Measurements from ENCODE around the gene ST14. TPM values are rescaled to one million over a fixed set of nuclear protein-coding genes. Genes with fewer than 3 reads are reported as not detected.

Gene ST14
- total RNA-seq, 3 donors from 2014 or later (not counting 1 experiment from before 2014, with no cell fraction given), result 0.61 to 1.9 (median 1.0) TPM

GRCh38 chr11:130204703-130205095 lies 45.1 kb downstream of the ST14 start:
- H3K27ac ChIP-seq (ENCODE audit: low read length), result no peak overlapping the region
- no peak for DNase-seq
- no peaks in the 10 kb centered on the region for H3K27me3 ChIP-seq (ENCODE audit: control insufficient read depth, insufficient read depth, low read length)
- H3K4me3 ChIP-seq (ENCODE audit: low read length), result no peak overlapping the region
- no peaks in the 10 kb centered on the region for H3K36me3 ChIP-seq (ENCODE audit: control insufficient read depth, insufficient read depth, low read length)
- Mint-ChIP-seq H3K27ac (no peak overlapping the region), H3K9me3 (no peaks in the 10 kb centered on the region), H3K4me3 (no peak overlapping the region), H3K4me1 (peaks cover 0 to 6% of the 10 kb centered on the region in 2 donors), H3K27me3 (ENCODE audit: low read depth in 2 of 2) (peaks cover 0 to 3% of the 10 kb centered on the region in 2 donors), H3K36me3 (no peaks in the 10 kb centered on the region)
- no peak for TF ChIP-seq CTCF (IDR thresholded peaks at IDR 0.05)
- no peak for ATAC-seq
- no peaks in the 10 kb centered on the region for H3K9me3 ChIP-seq (ENCODE audit: control insufficient read depth, insufficient read depth, low read length)
- peaks cover 5% of the 10 kb centered on the region for H3K4me1 ChIP-seq (ENCODE audit: control insufficient read depth, insufficient read depth, low read length)
- WGBS (ENCODE audit: insufficient coverage), result 91% methylated on average over 9 of the region's 11 CpGs
- intact Hi-C loops (cut with micrococcal nuclease), result no loop called here

DNA sequence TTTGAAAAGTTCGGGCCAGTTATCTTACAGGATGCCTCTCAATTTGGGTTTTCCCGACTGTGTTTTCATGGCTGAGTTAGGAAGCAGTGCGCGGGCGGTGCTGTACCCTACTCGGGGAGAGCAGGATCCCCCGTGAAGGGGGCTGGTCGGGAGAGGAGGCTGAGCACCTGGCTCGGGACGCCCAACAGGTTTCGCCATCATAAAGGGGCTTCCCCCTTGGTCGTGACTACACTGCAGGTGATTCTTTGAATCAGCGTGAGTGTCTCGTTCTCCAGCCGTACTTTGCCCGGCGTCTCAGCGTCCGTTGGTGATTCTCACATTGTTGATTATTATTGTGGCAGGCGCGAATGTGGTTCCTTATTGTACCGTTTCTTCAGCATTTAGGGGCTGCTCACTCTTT lies 46.6 kb downstream of the ST14 start:
- Histone ChIP-seq H3K9me3 (ENCODE audit: control insufficient read depth, insufficient read depth, low read length) (no peaks in the 10 kb centered on the region), H3K27me3 (ENCODE audit: control insufficient read depth, insufficient read depth, low read length) (no peaks in the 10 kb centered on the region), H3K36me3 (ENCODE audit: control insufficient read depth, insufficient read depth, low read length) (no peaks in the 10 kb centered on the region), H3K27ac (ENCODE audit: low read length) (no peak overlapping the region), H3K4me1 (ENCODE audit: control insufficient read depth, insufficient read depth, low read length) (peaks cover 5% of the 10 kb centered on the region), H3K4me3 (ENCODE audit: low read length) (no peak overlapping the region)
- no peak for ATAC-seq
- no peaks in the 10 kb centered on the region for H3K9me3 Mint-ChIP-seq
- no peaks in the 10 kb centered on the region for H3K36me3 Mint-ChIP-seq
- DNase-seq, result no peak
- no peak overlapping the region for H3K27ac Mint-ChIP-seq
- peaks cover 0 to 7% of the 10 kb centered on the region in 2 donors for H3K27me3 Mint-ChIP-seq (ENCODE audit: low read depth in 2 of 2)
- intact Hi-C loops (cut with micrococcal nuclease), result no loop called here
- peaks cover 0 to 6% of the 10 kb centered on the region in 2 donors for H3K4me1 Mint-ChIP-seq
- no peak overlapping the region for H3K4me3 Mint-ChIP-seq
- TF ChIP-seq CTCF (IDR thresholded peaks at IDR 0.05), result no peak
- WGBS (ENCODE audit: insufficient coverage), result 86% methylated on average over 22 of the region's 22 CpGs

DNA sequence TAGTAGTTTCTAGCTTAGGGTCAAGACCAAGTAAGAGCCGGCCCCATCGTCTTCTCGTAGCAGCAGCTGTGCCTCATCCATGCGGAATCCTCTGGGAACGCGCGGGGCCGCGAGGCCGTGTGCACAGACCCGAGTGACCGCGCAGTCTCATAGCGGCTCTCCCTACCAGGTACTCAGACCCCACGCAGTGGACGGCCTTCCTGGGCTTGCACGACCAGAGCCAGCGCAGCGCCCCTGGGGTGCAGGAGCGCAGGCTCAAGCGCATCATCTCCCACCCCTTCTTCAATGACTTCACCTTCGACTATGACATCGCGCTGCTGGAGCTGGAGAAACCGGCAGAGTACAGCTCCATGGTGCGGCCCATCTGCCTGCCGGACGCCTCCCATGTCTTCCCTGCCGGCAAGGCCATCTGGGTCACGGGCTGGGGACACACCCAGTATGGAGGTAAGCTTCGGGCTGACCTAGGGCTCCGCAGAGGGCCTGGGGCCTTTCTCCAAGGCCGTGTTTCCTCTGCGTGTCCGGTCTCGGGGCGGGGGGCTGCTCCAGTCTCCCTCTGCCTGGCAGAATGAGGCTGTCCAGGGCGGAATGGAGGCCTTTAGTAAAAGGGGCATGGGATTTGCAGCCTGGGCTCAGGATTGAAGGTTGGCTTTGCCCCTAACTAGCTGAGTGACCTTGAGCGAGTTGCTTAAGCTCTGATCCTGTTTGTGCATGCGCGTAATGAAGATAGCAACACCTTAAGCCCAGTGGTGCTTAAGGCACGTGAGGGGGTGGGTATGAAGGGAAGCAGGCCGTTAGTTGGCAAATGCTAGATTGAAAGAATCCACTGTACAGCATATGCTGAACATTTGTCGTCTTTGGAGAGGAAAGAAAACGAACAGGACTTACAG lies 48.9 kb downstream of the ST14 start:
- no peaks in the 10 kb centered on the region for H3K36me3 Mint-ChIP-seq

More for the DNA sequence above, 48.9 kb downstream of the ST14 start:
- Histone ChIP-seq H3K4me1 (ENCODE audit: control insufficient read depth, insufficient read depth, low read length) (peaks cover 8% of the 10 kb centered on the region), H3K9me3 (ENCODE audit: control insufficient read depth, insufficient read depth, low read length) (no peaks in the 10 kb centered on the region), H3K36me3 (ENCODE audit: control insufficient read depth, insufficient read depth, low read length) (no peaks in the 10 kb centered on the region), H3K4me3 (ENCODE audit: low read length) (no peak overlapping the region), H3K27me3 (ENCODE audit: control insufficient read depth, insufficient read depth, low read length) (no peaks in the 10 kb centered on the region), H3K27ac (ENCODE audit: low read length) (no peak overlapping the region)
- 95% methylated on average over 45 of the region's 45 CpGs for WGBS (ENCODE audit: insufficient coverage)
- ATAC-seq (no peak), DNase-seq (no peak)
- peaks cover 0 to 1% of the 10 kb centered on the region in 2 donors for H3K4me1 Mint-ChIP-seq
- H3K9me3 Mint-ChIP-seq, result no peaks in the 10 kb centered on the region
- intact Hi-C loops (cut with micrococcal nuclease), result no loop called here
- no peak for TF ChIP-seq CTCF (IDR thresholded peaks at IDR 0.05)
- H3K4me3 Mint-ChIP-seq, result no peak overlapping the region
- H3K27me3 Mint-ChIP-seq (ENCODE audit: low read depth in 2 of 2), result peaks cover 0 to 6% of the 10 kb centered on the region in 2 donors
- no peak overlapping the region for H3K27ac Mint-ChIP-seq

All from natural killer cell (primary cell).